Bronchial epithelial cell (primary cell): Measurements from ENCODE around the gene PRDX5. TPM values are rescaled to one million over a fixed set of nuclear protein-coding genes. Genes with fewer than 3 reads are reported as not detected.

ENCODE experiments used
- DNase-seq: peaks from one replicate; pipeline ENCODE4 v3.0.0-alpha.2; 2010; ENCODE audit warnings: low read depth
- FAIRE-seq: peaks from 2 replicates; lab custom pipeline; 2011; peaks lifted over from hg19 to GRCh38; lab: Jason Lieb, UNC
- H3K27me3 ChIP-seq: 2 replicates; pipeline ENCODE4 v1.5.1; 2011; ENCODE audit warnings: low read length; ENCODE audit not compliant: control insufficient read depth, insufficient read depth
- H3K36me3 ChIP-seq: 2 replicates; pipeline ENCODE4 v1.5.1; 2011; ENCODE audit warnings: low read length; ENCODE audit not compliant: control insufficient read depth, insufficient read depth
- H3K4me3 ChIP-seq: 2 replicates; pipeline ENCODE4 v1.5.1; 2011; ENCODE audit warnings: mild to moderate bottlenecking, low read depth, low read length, control low read depth
- CTCF ChIP-seq: IDR thresholded peaks from 2 replicates; pipeline ENCODE4 v1.5.1; 2011; ENCODE audit warnings: mild to moderate bottlenecking, moderate library complexity, low read length, control low read depth, inconsistent platforms; ENCODE audit not compliant: insufficient read depth, severe bottlenecking
- total RNA-seq: library from RNA; depleted of rRNA; stranded (reverse); fragments of >200 nt; gene quantifications from 2 replicates; pipeline ENCODE4 v1.2.1, GENCODE V29; 2014

Gene PRDX5
- total RNA-seq, 1 donor from 2014 or later, result 649 TPM

GRCh38 chr11:64330888-64331287 is 13.0 kb downstream of the PRDX5 start:
- H3K27me3 ChIP-seq, result no peaks in the 10 kb centered on the region
- no peak for TF ChIP-seq CTCF
- no peak for DNase-seq
- FAIRE-seq, result no peak
- no peak overlapping the region for H3K4me3 ChIP-seq
- H3K36me3 ChIP-seq, result no peaks in the 10 kb centered on the region

GRCh38 chr11:64331569-64332371 is 13.8 kb downstream of the PRDX5 start:
- peak; percentile 90 for TF ChIP-seq CTCF
- DNase-seq, result peak; percentile 90
- Histone ChIP-seq H3K4me3 (no peak overlapping the region), H3K27me3 (no peaks in the 10 kb centered on the region), H3K36me3 (no peaks in the 10 kb centered on the region)
- FAIRE-seq, result no peak

GRCh38 chr11:64333556-64333955 is 15.6 kb downstream of the PRDX5 start:
- no peaks in the 10 kb centered on the region for H3K27me3 ChIP-seq
- FAIRE-seq (no peak), DNase-seq (no peak)
- no peaks in the 10 kb centered on the region for H3K36me3 ChIP-seq
- TF ChIP-seq CTCF, result no peak
- H3K4me3 ChIP-seq, result no peak overlapping the region

GRCh38 chr11:64334764-64335735 is 17.1 kb downstream of the PRDX5 start:
- peak; percentile 99 for DNase-seq
- no peak for FAIRE-seq
- Histone ChIP-seq H3K27me3 (no peaks in the 10 kb centered on the region), H3K36me3 (no peaks in the 10 kb centered on the region), H3K4me3 (no peak overlapping the region)
- no peak for TF ChIP-seq CTCF

- Histone ChIP-seq H3K36me3 (no peaks in the 10 kb centered on the region), H3K27me3 (no peaks in the 10 kb centered on the region), H3K4me3 (no peak overlapping the region)
- DNase-seq (no peak), FAIRE-seq (no peak)
- no peak for TF ChIP-seq CTCF
These were observed 19.8 kb downstream of the PRDX5 start for GRCh38 chr11:64337538-64338249.
